CD4-positive, alpha-beta T cell treated with Interferon gamma for 1 hour (primary cell): Measurements from ENCODE around the gene COLEC11.
"Not testable (repeated sequence)": the region's sequence is repeated elsewhere in the genome, so short reads cannot be mapped to it uniquely, and the experiment has no call there.

Source experiments
- DNase-seq: peaks from one replicate; pipeline ENCODE4 v3.0.0-alpha.2; 2020

The COLEC11 gene

DNA sequence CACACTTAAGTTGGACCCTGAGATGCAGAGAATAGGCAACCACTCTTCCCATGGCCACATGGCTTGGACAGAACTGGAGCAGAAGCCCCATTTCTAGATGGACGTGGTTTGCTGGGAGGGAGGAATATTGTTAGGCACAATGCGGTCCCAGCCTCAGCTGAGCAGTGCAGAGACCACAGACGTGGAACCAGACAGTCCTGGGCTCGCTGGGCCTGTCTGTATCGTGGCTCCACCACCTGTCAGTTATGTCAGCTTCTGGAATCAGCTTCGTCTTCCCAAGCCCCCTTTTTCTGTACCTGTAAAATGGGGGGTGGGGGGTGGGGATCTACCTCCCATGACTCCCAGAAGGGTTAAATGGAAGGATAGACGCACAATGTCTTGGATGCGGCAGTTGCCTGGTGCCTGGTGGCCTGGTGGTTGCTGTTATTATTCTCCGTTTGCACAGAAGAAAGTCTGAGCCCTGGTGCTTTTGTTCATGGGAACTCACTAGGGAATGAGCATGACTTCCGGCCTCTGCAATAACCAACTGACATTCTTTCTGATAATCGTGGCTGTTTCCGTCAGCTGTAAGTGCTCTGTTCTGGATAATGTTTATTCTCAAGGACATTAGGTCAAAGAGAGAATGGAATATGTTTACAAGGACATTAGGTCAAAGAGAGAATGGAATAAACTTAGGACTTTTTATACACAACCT is 31.4 kb downstream of the COLEC11 start:
- no peak for DNase-seq

DNA sequence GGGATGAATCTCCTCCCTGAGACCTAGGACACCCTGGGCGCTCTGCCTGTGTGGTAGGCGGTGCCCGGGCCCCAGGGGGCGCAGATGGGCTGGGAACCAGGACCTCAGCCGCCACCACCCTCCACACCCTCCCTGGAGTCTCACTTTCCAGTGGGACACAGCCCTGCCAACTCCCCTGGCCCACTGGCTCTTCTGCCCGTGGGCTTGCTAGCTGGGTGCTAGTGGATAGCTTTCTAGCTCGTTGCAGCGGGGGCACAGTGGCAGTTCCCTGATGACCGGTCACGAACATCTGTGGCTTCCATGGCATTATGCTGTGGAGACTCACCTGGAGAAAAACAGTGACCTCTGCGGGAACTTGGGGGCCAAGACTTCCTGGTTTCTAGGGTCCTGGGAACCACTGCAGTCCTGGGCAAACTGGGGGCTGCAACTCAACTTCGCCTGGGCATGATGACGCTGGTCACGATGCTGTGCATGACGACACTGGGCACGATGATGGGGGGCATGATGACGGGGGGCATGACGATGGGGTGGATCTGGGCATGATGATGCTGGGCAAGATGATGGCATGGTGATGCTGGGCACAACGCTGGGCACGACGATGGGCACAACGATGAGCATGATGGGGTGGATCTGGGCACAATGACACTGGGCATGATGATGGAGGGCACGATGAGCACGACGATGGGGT is 32.0 kb downstream of the COLEC11 start:
- DNase-seq: no peak

DNA sequence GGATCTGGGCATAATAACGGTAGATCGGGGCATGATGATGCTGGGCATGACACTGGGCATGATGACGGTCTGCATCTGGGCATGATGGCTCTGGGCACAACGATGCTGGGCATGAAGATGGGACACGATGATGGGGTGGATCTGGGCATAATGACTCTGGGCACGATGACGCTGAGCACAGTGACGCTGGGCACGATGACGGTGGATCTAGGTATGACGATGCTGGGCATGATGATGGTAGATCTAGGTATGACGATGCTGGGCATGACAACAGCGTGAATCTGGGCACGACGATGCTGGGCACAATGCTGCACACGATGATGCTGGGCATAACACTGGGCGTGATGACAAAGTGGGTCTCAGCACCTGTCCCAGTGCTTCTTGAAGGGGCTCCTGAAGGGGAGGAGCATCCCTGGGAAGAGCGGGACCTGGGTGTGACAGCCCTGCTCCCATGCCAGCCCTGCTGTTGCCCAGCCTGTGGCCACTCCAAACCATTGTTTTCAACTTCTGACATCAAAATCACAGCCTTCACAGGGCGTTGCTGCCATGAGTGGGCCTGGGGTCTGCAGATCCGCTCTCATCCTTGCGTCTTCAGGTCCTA is 32.7 kb downstream of the COLEC11 start:
- DNase-seq: no peak

DNA sequence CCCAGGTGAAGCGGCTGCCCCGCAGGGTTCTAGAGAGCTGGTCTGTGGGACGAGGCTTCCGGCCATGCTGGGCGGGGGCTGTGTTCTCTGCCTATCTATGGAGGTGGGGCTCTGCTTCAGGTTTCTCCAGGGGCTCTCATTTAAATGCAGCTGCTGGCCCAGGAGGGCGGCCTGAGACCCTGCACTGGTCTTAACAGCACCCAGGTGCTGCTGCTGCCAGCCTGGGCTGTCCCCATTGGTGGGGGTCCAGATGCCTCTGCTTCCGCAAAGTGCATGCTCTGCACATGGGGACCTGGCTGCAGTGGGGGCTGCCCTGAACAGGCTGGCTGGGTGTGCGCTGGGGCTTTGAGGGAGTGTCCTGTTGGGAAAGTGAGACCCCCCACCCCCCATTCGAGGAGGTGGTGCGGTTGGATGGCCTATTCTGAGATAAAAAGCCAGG is 33.3 kb downstream of the COLEC11 start:
- no peak for DNase-seq

DNA sequence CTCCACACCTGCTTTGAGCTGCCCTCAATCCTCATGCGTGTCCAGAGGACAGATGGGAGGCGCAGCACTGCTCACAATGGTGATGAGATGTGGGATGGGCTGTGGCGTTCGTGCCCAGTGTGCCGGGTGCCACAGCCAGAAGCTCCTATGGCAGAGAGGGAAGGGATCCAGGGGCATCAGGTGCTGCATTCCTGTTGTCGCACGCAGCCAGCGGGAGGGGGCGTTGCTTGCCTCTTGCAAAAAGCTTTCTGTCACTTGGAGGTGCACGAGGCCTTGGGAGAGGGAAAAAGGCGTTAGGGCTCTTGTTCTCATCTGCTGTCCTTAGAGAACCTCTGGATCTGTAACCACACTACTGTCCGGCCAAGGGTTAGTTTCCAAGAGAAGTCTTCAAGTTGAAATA is 33.9 kb downstream of the COLEC11 start:
- no peak for DNase-seq

DNA sequence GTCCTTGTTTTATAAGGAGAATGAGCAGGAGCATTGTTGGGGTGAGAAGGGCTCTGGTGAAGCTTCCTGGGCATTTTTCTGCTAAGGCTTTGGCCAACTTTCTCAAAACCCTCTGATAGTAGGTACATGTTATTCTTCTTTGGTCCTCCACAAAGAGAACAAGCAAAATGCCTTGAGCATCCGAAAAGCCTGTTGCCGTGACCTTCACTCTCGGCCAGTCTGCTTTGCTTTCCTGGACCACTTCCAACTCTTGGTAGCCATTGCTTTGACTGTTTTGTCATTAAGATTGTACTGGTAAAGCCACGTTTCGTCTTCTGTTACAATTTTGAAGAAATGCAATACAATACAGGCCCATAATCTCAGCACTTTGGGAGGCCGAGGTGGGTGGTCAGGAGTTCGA is 35.7 kb downstream of the COLEC11 start:
- DNase-seq: no peak

DNA sequence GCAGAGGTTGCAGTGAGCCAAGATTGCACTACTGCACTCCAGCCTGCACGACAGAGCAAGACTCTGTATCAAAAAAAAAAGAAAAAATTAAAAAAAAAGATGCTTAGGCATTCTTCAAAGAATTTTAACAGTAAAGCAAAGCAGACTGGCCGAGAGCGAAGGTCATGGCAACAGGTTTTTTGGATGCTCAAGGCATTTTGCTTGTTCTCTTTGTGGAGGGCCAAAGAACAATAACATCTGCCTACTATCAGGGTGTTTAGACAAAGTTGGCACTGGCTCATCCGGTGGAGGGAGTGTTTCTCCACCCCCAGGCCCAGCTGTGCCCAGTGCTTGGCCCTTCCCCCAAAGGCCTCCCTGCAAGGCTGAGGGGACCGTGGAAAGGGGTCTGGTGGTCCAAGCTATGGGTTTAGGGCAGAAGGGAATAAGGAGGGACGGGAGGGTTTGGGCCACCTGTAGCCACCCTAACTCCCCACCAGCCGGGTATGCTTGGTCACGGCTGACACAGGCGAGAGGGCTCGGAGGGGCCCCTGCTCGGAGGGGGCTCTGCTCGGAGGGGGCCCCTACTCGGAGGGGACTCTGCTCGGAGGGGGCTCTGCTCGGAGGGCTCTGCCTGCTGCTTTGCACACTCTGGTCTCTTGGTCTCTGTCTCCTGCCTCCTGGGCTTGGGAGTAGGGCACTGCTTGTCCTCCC is 36.4 kb downstream of the COLEC11 start:
- no peak for DNase-seq

DNA sequence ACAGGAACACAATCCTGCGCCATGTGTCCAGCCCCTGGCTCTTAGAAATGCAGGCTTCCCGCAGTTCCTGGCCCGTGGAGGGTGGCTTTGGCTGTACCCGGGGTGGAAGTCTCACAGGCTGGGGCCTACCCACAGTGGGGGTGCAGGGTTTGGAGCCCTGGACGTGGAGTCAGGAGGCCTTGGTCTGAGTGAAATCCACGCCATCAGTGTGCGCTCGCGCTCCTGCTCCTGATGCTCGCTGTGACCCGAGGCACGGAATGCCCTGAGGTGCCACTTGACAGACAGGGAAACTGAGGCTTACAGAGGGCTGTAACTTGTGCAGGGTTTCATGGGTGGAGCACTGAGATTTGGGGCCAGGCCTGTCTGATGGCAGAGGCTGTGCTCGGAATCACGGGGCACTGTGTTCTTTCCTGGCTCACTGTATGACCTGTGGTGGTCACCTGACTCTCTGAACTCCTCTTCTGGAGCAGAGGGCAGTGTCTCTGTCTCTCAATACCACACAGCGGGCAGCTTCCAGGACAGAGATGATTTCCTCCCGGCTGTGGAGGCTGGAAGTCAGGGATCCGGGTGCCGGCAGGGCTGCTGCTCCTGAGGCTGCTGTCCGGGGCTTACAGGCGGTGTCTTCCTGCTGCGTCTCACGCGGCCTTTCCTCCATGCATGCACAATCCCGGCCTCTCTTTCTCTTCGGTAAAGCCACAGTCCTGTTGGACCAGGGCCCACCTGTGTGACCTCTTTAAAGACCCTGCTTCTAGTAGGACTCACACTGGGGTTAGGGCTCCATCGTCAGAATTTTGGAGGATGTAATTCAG is 37.1 kb downstream of the COLEC11 start:
- DNase-seq: no peak

DNA sequence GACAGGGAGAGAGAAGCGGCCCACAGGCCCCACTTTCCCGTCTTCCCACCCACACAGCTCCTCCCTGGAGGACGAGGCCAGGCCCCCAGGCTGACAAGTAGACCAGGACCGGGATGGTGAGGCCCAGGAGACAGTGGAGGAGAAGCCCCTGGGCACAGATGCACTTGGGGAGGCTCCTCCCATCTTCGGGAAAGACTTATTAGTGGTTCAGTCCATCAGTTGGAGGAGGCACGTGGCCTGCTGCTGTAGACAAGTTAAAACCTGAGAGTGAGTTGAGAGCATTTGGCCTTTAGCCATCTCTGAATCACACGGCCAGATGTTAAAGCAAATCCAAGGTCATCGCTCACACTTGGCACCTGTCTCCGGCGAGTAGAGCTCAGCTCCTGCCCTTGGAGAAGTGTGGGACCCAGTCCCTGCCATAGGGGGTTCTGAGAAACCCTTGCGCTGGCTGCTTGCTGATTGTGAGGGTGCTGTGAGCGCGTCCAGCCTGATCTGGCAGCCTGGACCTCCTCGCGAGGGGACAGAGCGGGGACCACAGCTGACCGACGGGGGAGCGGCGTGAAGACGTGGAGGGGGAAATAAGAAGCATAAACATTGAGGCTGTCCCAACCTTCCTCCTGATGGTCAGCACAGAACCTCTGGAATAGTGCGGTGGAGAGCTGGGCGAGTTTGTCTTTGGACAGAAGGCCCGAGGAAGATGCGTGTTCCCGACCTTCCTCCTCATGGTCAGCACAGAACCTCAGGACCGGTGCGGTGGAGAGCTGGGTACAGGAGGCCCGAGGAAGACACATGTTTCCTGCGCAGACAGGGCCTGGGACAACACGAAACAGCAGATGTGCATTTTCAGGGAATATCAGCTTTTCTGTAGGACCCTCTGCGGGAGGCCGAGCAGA is 38.4 kb downstream of the COLEC11 start:
- no peak for DNase-seq

DNA sequence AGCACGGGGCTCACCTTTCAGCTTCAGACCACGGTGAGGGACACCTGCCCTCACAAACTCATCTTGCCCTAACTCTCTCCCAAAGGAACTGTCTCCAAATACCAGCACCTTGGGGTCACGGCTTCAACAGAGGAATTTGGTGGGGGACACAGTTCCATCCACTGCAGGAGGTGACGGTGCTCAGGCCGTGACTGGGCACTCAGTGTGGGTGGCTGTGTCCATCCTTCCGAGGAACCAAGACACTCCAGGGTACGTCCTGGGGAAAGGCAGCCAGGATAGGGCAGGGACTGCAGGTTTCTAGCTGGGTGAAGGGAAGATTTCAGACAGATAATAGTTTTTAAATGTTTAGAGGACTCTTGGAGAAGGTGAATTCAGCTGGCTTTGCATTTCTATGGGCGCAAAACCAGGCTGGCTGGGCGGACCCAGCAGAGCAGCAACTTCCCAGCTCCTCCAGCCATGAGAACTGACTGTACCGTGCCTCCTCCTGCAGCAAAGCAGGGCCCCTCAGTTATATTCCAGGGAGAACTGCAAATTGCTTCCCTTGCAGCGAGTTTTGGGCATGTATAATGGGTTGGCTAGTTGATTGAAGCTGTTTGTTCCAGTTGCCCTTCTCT is 39.2 kb downstream of the COLEC11 start:
- DNase-seq: no peak

DNA sequence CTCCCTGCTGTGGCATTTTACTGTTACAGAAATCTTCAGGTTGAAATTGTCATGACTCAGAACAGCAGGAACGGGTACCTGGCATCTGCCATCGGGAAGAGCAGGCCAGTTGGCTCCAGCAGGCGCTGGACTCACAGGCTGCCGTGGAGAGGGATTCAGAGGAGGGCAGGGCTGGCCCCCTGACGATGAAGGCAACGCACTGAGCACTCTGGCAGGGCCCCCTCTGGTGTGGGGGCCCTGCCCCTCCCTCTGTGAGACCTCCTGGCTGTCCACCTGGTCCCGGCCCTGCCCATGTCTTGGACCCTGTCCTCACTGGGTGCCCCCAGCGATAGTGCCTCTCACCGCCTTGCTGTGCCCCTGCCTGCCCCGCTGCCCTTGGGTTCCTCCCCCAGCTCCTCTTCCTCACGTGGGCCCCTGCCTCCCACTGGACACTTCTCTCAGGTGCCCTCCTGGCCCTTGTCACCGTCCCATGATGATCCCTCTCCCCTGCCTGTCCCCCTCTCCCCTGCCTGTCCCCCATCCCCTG is 39.7 kb downstream of the COLEC11 start:
- no peak for DNase-seq

DNA sequence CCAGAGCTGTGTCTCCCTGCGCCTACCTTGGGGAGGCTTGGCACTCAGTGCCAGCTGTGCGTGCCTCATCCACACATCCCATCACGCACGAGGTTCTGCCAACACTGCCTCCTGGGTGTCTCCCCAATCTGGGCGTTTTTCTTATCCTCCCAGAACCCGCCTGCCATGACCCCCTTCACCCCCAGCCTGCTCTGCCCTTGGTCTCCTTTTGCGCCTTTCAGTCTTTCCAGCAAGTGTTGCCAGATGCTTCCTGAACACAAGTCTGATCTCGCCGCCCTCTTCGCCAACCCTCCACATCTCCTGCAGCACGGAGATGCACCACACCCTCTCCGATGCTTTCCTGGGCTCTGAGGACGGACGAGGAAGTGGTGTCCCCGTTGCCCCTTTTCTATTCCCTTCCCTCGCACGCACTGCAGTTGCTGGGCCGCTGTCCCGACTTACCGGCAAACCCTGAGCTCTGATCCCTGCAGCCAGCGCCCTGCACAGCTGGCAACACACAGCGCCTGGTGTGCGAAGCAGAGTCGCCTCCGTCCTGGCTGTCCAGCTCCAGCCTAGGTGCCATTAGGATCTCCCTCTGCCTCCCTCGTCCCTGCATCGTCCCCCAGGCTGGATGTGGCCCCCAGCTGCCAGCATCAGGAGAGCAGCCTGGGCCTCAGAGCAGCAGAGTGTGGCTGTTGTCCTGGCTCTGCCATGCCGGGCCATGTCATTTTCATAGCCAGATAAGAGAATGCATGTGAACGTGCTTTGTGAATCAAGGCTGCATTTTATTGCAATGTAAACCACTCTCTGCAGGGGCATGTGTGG is 40.5 kb downstream of the COLEC11 start:
- no peak for DNase-seq

DNA sequence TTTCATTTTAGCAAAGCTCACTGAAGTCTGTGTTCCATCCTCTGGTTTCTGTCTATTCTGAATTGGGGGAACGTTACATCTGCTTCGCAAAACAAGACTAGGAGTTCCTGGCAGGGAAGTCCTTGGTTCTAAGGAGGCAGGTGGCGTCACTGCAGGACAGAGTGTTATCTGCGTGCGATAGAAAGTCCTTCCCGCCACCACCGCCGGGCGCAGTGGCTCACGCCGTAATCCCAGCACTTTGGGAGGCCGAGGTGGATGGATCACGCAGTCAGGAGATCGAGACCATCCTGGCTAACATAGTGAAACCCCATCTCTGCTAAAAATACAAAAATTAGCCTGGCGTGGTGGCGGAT is 41.0 kb downstream of the COLEC11 start:
- DNase-seq: not testable (repeated sequence)

DNA sequence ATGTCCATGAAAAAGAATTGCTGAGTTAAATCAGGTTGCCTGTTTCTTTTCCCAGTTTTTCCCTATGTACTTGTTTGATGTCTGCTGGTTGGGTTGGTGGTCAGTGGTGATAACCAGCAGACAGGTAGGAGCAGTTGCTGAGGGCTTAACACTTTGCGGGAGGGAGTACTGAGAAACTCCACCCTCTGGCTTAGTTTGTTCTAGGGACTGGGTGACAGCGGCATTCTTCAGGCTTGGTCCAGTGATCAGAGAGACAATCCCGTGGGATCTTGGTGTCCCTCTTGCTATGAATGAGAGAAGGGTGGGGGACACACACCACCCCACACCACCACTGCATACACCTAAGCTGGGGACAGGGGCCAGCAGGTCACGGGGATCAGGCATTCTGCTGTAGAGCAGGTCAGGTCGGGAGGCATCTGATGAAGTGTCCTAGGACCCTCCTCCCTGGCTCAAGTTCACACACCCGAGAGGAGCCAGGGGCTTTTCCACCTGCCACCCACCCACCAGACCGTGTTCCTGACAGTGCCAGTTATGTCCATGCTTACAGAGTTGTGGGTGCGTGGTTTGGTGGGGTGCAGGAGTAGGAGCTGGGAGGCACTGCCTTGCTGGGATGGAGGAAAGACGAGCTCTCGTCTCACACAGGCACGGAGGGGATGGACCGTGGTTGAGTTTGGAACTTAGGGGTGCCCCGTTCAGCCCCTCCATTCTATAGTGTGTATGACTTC is 41.8 kb downstream of the COLEC11 start:
- no peak for DNase-seq

DNA sequence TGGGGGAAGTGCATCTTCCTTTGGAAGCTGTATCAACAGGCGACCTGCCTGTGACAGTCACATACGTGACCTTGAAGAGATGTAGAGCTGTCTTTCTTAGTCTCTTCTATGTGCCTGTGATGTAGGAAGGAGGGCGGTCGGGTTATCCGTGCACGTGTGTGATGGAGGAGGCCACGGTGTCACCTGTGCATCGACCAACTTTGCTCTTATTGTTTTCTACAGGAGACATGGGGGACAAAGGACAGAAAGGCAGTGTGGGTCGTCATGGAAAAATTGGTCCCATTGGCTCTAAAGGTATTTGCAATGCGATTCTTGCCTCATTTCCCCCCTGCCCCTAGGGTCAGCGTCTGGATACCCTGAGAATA is 42.4 kb downstream of the COLEC11 start:
- no peak for DNase-seq

DNA sequence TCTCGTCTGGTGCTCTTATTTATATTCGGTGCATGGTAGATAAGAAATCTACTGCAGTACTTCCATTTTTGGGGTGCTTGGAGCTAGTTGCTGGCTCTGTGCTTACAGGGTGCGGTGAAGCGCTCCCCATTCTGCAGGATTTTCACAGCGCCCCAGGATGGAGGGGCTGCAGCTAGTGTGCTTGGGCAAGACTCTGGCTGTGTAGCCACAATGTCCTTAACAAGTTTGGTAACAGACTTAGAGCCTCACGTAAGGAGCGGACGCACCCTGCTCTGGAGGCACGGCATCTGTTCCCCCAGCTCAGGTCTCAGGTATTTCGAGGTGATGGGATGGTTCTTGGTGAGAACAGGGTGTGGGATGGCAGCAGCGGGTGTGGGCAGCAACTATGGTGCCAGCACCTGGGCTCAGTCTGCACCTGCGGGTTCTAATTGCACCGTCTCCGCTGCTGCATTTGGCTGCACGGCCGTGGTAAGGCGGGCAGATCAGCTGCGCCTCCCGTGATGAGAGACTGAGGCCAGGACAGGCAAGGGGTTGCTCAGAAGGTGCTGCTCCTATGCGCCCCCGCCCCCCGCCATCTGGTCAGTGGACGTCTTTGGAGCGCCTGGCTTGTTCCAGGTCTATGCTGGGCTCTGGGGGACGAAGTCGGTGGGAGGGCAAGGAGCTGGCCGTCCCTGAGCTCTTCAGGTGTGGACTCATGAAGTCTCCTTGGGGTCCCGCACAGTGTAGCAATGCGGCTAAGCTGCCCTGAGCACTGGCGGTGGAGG is 43.0 kb downstream of the COLEC11 start:
- no peak for DNase-seq

DNA sequence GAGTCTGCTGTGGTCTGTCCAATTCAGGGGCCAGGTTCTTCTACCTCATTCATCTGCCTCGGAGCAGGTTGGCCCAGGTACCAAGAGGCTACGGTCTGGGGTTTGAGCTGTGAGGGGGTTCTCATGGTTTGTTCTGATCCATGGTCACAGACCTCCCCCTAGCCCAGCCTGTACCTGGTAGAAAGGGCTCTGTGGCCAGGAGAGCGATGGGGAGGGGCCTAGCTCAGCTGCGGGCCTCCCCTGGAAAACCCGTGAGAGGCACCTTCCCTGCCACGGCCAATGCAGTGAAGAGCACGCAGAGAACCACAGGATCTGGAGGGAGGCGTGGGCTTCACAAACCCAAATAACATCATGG is 43.5 kb downstream of the COLEC11 start:
- DNase-seq: no peak

DNA sequence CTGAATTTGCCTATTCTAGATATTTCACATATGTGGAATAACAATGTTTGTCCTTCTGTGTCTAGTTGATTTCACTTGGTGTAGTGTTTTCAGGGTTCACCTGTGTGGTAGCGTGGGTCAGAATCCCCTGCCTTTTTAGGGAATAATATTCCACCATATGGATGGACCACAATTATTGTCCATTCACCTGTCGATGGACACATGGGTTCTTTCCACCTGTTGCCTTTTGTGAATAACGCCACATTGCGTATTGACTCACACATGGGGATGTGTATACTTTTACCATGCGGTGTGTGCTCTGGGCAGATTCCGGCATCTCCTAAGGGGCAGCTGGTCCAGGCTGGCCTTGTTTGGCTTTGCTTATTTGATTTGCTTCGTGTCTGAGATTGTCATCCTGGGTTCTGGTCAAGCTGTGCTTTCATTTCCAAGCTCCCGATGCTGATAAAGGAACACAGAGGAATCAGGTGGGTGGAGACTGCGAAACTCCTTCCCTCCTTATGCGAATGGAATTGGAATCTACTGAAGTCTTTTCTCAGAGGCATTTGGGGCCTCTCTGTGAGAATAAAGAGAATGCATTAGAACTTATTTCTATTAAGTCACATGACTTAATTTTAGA is 44.2 kb downstream of the COLEC11 start:
- no peak for DNase-seq

DNA sequence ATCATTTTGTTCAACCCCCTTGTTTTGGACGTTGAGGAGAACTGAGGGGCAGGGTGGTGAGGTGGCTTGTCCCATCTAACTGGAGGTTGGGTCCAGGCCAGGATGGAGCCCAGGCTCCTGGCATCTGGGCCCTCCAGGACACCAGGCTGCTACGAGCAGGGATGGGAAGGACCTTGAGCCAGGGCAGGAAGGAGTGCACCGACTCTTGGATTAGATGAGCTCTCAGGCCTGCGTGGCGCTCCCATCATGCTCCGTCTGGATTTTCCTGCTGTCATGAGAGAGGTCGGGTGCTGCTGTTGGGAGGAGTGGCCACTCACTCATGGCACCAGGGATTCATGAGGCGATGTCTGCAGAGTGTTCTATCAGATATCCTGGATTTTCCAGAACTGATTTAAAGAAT is 44.7 kb downstream of the COLEC11 start:
- no peak for DNase-seq
